Measurements from ENCODE around the gene ROR1.

ROR1 gene

GRCh38 chr1:63821091-63822005 lies 47.5 kb downstream of the ROR1 start:
- Histone ChIP-seq H3K9me3 (replicated peaks; ENCODE audit: insufficient read depth, low read length) (no peaks in the 10 kb centered on the region), H3K27ac (ENCODE audit: low read length) (no peak overlapping the region), H3F3A (ENCODE audit: insufficient read depth, low read length) (no peaks in the 10 kb centered on the region), H3K9me2 (replicated peaks; ENCODE audit: insufficient read depth, low read length) (no peaks in the 10 kb centered on the region), H3K9ac (ENCODE audit: low read length) (no peak overlapping the region), H3K4me1 (ENCODE audit: low read length) (no peaks in the 10 kb centered on the region), H3K36me3 (replicated peaks; ENCODE audit: insufficient read depth, low read length) (no peaks in the 10 kb centered on the region), H3K79me2 (ENCODE audit: low read length) (no peaks in the 10 kb centered on the region), H3K4me3 (ENCODE audit: low read length) (no peak overlapping the region), H3K27me3 (replicated peaks; ENCODE audit: insufficient read depth, low read length) (no peaks in the 10 kb centered on the region), H4K20me1 (ENCODE audit: insufficient read depth, low read length) (no peaks in the 10 kb centered on the region), H2AFZ (ENCODE audit: low read length) (no peak overlapping the region), H3K4me2 (ENCODE audit: low read depth, low read length) (no peak overlapping the region)
- no peak for DNase-seq
- TF ChIP-seq EZH2 (optimal IDR thresholded peaks at IDR 0.05; ENCODE audit: low read depth, low read length) (no peak), EZH2phosphoT487 (IDR thresholded peaks at IDR 0.05; ENCODE audit: low read length) (no peak)
- TF ChIP-seq, protein P1, sequence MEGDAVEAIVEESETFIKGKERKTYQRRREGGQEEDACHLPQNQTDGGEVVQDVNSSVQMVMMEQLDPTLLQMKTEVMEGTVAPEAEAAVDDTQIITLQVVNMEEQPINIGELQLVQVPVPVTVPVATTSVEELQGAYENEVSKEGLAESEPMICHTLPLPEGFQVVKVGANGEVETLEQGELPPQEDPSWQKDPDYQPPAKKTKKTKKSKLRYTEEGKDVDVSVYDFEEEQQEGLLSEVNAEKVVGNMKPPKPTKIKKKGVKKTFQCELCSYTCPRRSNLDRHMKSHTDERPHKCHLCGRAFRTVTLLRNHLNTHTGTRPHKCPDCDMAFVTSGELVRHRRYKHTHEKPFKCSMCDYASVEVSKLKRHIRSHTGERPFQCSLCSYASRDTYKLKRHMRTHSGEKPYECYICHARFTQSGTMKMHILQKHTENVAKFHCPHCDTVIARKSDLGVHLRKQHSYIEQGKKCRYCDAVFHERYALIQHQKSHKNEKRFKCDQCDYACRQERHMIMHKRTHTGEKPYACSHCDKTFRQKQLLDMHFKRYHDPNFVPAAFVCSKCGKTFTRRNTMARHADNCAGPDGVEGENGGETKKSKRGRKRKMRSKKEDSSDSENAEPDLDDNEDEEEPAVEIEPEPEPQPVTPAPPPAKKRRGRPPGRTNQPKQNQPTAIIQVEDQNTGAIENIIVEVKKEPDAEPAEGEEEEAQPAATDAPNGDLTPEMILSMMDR (IDR thresholded peaks at IDR 0.05; ENCODE audit: low read length), result no peak

- no peak overlapping the region for H2AFZ ChIP-seq (ENCODE audit: low read length)
- H3K4me3 ChIP-seq (ENCODE audit: low read length), result no peak overlapping the region
- no peak for DNase-seq
- H3K9me3 ChIP-seq (replicated peaks; ENCODE audit: insufficient read depth, low read length), result no peaks in the 10 kb centered on the region
- no peaks in the 10 kb centered on the region for H3K9me2 ChIP-seq (replicated peaks; ENCODE audit: insufficient read depth, low read length)
- no peaks in the 10 kb centered on the region for H3K27me3 ChIP-seq (replicated peaks; ENCODE audit: insufficient read depth, low read length)
- H3K4me2 ChIP-seq (ENCODE audit: low read depth, low read length), result no peak overlapping the region
- no peak for TF ChIP-seq EZH2phosphoT487 (IDR thresholded peaks at IDR 0.05; ENCODE audit: low read length)
- no peak for TF ChIP-seq EZH2 (optimal IDR thresholded peaks at IDR 0.05; ENCODE audit: low read depth, low read length)
- TF ChIP-seq, protein P1 (IDR thresholded peaks at IDR 0.05; ENCODE audit: low read length), result no peak
- no peaks in the 10 kb centered on the region for H3K79me2 ChIP-seq (ENCODE audit: low read length)
- H3K9ac ChIP-seq (ENCODE audit: low read length), result no peak overlapping the region
- no peaks in the 10 kb centered on the region for H3K36me3 ChIP-seq (replicated peaks; ENCODE audit: insufficient read depth, low read length)
- no peak overlapping the region for H3K27ac ChIP-seq (ENCODE audit: low read length)
- H4K20me1 ChIP-seq (ENCODE audit: insufficient read depth, low read length), result no peaks in the 10 kb centered on the region
- no peaks in the 10 kb centered on the region for H3K4me1 ChIP-seq (ENCODE audit: low read length)
- no peaks in the 10 kb centered on the region for H3F3A ChIP-seq (ENCODE audit: insufficient read depth, low read length)
Observed at GRCh38 chr1:63822540-63822939, 48.7 kb downstream of the ROR1 start.

DNA sequence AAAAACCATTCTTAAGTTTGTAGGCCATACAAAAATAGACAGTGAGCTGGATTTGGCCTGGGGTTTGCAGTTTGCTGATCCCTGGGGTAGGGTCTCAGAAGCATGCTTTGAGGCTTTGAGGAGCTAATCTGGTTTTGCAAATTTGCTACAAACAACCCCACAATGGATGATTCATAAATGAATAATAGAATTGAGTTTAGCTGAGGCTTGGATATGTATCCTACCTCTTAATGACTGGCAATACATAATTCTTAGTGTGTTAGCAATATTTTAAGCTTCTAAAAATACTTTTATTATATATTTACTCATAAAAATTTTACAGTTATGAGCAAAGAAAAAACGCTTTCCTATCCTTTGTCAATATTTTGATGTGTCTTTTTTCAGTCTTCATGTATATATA lies 50.6 kb downstream of the ROR1 start:
- H3K27me3 ChIP-seq (replicated peaks; ENCODE audit: insufficient read depth, low read length), result no peaks in the 10 kb centered on the region
- H3K4me2 ChIP-seq (ENCODE audit: low read depth, low read length), result no peak overlapping the region
- TF ChIP-seq EZH2 (optimal IDR thresholded peaks at IDR 0.05; ENCODE audit: low read depth, low read length) (no peak), EZH2phosphoT487 (IDR thresholded peaks at IDR 0.05; ENCODE audit: low read length) (no peak)
- TF ChIP-seq, protein P1 (IDR thresholded peaks at IDR 0.05; ENCODE audit: low read length), result no peak
- no peak overlapping the region for H3K27ac ChIP-seq (ENCODE audit: low read length)
- H3K9me2 ChIP-seq (replicated peaks; ENCODE audit: insufficient read depth, low read length), result no peaks in the 10 kb centered on the region
- no peak overlapping the region for H3K4me3 ChIP-seq (ENCODE audit: low read length)
- peaks cover 4% of the 10 kb centered on the region for H3K4me1 ChIP-seq (ENCODE audit: low read length)
- H3K9me3 ChIP-seq (replicated peaks; ENCODE audit: insufficient read depth, low read length), result no peaks in the 10 kb centered on the region
- no peak overlapping the region for H3K9ac ChIP-seq (ENCODE audit: low read length)
- H3K79me2 ChIP-seq (ENCODE audit: low read length), result no peaks in the 10 kb centered on the region
- no peaks in the 10 kb centered on the region for H4K20me1 ChIP-seq (ENCODE audit: insufficient read depth, low read length)
- DNase-seq, result no peak
- no peaks in the 10 kb centered on the region for H3F3A ChIP-seq (ENCODE audit: insufficient read depth, low read length)
- H2AFZ ChIP-seq (ENCODE audit: low read length), result no peak overlapping the region
- no peaks in the 10 kb centered on the region for H3K36me3 ChIP-seq (replicated peaks; ENCODE audit: insufficient read depth, low read length)
